Mucosa of descending colon (tissue), 3 donors: ENCODE results near the gene GLCCI1. TPM values are rescaled to one million over a fixed set of nuclear protein-coding genes. Genes with fewer than 3 reads are reported as not detected.

Experiments
- ATAC-seq: fragments of 200-7000 bp; cut with Tn5 transposase; one replicate; pipeline ENCODE4 v1.9.1; 2020; ENCODE audit warnings: mild to moderate bottlenecking, moderate library complexity
- DNase-seq, 3 donors: peaks; one replicate each; pipeline ENCODE4 v3.0.0-alpha.2; 2020
- H3K36me3 ChIP-seq: fragments of 200-600 bp; one replicate; pipeline ENCODE4 v1.8.0; 2021; ENCODE audit warnings: low read depth, mild to moderate bottlenecking
- H3K4me1 ChIP-seq: fragments of 200-600 bp; one replicate; pipeline ENCODE4 v1.8.0; 2021; ENCODE audit warnings: low read depth, mild to moderate bottlenecking
- H3K4me3 ChIP-seq: fragments of 200-600 bp; one replicate; pipeline ENCODE4 v1.8.0; 2021; ENCODE audit warnings: mild to moderate bottlenecking
- H3K9me3 ChIP-seq: fragments of 200-600 bp; one replicate; pipeline ENCODE4 v1.8.0; 2021; ENCODE audit warnings: mild to moderate bottlenecking
- intact Hi-C, 2 donors: fragments of 100-400 bp; cut with DNase I in 1 of 2; cut with micrococcal nuclease in 1 of 2; formaldehyde crosslinking; loops; one replicate each; pipeline versions ENCODE4 v1.11.0 to v1.11.1; 2022; cut with DNase I, micrococcal nuclease
- total RNA-seq, 3 donors: library from RNA; stranded (reverse); fragmentation: NEBNext Ultra II Directional in 2 of 3; extraction: Animal tissue kit (Norgen Biotek cat#: 25700) in 2 of 3; gene quantifications; one replicate each; pipeline versions ENCODE4 v1.2.1 to v1.2.4, GENCODE V29; 2021 to 2023
- TF ChIP-seq, protein P1 (sequence below): fragments of 200-600 bp; IDR thresholded peaks from one replicate; pipeline ENCODE4 v1.8.0; 2022; ENCODE audit warnings: antibody characterized with exemption, mild to moderate bottlenecking
- donor health status: DM: no; HTN: no; CAD: no; lungs with moderate emphysema.
- donor health status: DM: no; HTN: no; CAD: no.
- donor health status: DM: no; HTN: yes; CAD: no.

GLCCI1 gene
- total RNA-seq, 3 donors from 2014 or later = 9.2 to 14.0 (median 12.3) TPM

DNA sequence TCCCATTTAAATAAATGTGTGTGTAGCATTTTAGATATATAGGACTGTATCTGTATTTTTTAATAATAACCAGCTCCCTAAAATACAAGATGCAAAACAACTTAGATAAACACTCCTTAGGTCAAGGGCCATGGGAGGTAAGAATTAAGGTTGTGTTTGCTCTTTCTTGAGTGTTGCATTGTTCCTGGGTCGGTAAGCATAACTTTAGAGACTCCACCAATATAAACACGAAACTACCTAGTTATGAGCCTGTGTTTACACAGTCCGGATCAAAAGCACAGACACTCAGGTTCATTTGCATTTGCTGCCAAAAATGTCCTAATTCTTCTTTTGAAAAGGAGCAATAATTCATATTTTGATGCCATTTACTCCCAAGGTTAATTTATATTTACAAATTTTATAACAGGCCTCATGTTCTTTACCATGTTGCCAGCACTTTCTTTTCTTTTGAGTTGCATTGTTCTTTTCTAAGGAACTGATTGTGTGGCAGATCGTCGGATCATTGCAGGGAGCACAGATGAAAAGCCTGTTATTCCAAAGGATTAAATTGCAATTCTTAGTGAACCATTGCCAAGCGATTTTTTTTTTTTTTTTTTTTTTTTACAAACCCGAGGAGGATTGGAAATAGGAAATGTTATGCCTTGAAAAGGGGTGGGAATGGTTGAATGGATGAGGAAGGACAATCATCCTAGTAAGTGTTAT lies 45.8 kb upstream of the GLCCI1 start:
- H3K4me3 ChIP-seq = no peak overlapping the region
- intact Hi-C loops = no loop called here
- TF ChIP-seq, protein P1, sequence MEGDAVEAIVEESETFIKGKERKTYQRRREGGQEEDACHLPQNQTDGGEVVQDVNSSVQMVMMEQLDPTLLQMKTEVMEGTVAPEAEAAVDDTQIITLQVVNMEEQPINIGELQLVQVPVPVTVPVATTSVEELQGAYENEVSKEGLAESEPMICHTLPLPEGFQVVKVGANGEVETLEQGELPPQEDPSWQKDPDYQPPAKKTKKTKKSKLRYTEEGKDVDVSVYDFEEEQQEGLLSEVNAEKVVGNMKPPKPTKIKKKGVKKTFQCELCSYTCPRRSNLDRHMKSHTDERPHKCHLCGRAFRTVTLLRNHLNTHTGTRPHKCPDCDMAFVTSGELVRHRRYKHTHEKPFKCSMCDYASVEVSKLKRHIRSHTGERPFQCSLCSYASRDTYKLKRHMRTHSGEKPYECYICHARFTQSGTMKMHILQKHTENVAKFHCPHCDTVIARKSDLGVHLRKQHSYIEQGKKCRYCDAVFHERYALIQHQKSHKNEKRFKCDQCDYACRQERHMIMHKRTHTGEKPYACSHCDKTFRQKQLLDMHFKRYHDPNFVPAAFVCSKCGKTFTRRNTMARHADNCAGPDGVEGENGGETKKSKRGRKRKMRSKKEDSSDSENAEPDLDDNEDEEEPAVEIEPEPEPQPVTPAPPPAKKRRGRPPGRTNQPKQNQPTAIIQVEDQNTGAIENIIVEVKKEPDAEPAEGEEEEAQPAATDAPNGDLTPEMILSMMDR = no peak
- peaks cover 31% of the 10 kb centered on the region for H3K4me1 ChIP-seq
- ATAC-seq = peak; percentile 70
- no peaks in the 10 kb centered on the region for H3K36me3 ChIP-seq
- DNase-seq = peak in 1 of 3 donors; percentile 15
- no peaks in the 10 kb centered on the region for H3K9me3 ChIP-seq

DNA sequence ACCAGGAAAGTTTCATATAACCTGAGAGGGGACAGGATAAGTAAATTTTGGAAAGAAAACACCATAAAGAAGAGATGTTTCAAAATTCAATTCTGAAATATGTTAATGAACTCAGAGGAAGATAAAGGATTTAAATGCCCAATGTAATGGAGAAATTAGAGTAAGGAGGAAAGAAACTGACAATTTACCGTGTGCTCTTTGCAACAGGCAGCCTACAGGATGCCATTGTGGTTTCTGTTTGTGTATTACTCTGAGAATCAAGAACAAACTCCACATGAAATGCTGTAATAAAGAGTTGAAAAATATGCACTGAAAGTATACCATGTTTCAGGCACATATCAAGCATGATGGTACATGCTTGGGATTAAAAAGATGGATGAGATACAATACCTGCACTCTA lies 44.8 kb upstream of the GLCCI1 start:
- H3K4me1 ChIP-seq = peaks cover 31% of the 10 kb centered on the region
- ATAC-seq (no peak), DNase-seq (no peak)
- TF ChIP-seq, protein P1 = no peak
- H3K4me3 ChIP-seq = no peak overlapping the region
- no peaks in the 10 kb centered on the region for H3K36me3 ChIP-seq
- intact Hi-C loops = no loop called here
- H3K9me3 ChIP-seq = no peaks in the 10 kb centered on the region

DNA sequence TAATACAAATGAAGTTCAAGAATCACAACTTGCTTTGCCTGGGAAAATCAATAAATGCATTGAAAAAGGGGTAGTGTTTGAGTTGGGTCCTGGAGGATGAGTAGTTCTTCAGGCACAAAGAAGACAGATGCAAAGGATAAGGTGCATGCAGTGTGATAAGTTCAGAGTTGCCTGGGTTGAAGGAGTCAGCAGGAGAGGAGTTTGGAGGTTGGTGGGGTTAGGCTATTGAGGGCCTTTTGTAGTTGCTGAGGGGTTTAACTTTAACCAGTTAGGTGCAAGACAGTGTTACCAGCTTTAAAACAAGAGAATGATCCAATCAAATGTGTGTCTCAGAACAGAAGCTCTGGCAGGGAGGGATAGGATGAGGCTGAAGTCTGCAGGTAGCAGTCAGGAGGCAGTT lies 44.3 kb upstream of the GLCCI1 start:
- TF ChIP-seq, protein P1 = no peak
- Histone ChIP-seq H3K9me3 (no peaks in the 10 kb centered on the region), H3K4me1 (peaks cover 31% of the 10 kb centered on the region), H3K4me3 (no peak overlapping the region), H3K36me3 (no peaks in the 10 kb centered on the region)
- ATAC-seq = no peak
- DNase-seq = no peak
- intact Hi-C loops = no loop called here

DNA sequence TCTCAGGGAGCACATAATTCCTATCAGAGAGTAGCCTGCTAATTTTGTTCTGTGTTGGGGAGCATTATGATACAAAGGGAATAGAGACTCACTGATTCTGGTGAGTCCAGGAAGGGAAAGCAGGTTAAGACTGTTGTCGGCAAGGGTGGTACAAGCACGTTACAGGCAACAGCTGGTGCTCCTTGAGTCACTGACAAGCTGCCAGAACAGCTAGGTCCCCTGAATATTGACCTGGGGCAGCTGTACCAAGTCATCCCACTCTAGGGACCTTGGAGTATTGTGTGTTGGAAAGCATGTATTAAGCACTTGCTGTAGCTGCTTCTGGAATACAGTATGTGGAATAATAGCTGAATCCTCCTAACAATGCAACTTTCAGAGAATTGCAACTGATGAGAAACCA lies 37.0 kb upstream of the GLCCI1 start:
- Histone ChIP-seq H3K9me3 (no peaks in the 10 kb centered on the region), H3K4me3 (no peak overlapping the region), H3K36me3 (no peaks in the 10 kb centered on the region), H3K4me1 (no peaks in the 10 kb centered on the region)
- intact Hi-C loops = no loop called here
- ATAC-seq = no peak
- TF ChIP-seq, protein P1 = no peak
- DNase-seq = no peak

DNA sequence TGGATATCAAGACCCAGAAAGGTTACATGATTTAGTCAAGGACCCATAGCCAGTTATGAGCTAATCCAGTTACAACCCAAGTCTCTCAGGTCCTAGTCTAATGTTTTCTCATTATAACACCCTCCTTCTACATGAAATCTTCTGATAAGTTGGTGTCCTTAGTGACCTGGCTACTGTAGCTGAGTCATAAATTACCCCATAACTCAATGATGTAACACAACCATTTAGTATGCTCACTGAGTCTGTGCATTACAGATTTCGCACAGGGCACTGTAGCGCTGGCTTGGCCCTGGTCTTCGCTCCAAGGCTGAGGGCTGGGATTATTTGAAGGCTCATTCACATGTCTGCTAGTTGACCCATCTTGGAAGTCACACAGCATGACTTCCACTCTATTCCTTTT lies 36.0 kb upstream of the GLCCI1 start:
- Histone ChIP-seq H3K36me3 (no peaks in the 10 kb centered on the region), H3K9me3 (no peaks in the 10 kb centered on the region), H3K4me1 (no peaks in the 10 kb centered on the region), H3K4me3 (no peak overlapping the region)
- TF ChIP-seq, protein P1 = no peak
- ATAC-seq = no peak
- DNase-seq = no peak
- intact Hi-C loops = no loop called here
